HG02678 (cell line): ENCODE measurements around the gene DEFB113.
"Not testable (repeated sequence)": the region's sequence is repeated elsewhere in the genome, so short reads cannot be mapped to it uniquely, and the experiment has no call there.

Experiments used
- ATAC-seq: cut with Tn5 transposase; IDR thresholded peaks from one replicate; pipeline ENCODE4 v1.9.1; 2021; ENCODE audit warnings: mild to moderate bottlenecking, moderate library complexity; ENCODE audit not compliant: unreplicated experiment

DEFB113 gene

DNA sequence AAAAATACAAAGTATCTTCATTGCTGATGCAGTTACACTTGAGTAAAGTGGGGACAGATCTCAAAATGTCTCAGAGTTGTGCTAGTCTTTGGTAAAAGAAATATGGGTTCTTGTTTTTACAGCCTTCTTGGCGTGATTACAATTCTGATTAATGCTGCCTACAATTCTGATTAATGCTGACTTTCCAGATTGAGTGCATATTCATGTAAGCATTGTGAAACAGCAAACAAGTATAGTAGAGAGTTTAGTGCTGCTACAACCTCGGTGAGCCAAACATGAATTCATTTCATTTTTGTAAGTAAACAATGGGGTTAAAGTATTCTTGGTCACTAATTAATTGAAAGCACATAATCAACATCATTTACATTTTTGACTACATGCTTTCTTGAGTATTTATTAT lies at the start of gene DEFB113:
Gene DEFB113 (minus strand): TSS at position 21 of the 400 bp plus-strand sequence. CDS start 0 bp downstream, at position 21.
- no peak for ATAC-seq

DNA sequence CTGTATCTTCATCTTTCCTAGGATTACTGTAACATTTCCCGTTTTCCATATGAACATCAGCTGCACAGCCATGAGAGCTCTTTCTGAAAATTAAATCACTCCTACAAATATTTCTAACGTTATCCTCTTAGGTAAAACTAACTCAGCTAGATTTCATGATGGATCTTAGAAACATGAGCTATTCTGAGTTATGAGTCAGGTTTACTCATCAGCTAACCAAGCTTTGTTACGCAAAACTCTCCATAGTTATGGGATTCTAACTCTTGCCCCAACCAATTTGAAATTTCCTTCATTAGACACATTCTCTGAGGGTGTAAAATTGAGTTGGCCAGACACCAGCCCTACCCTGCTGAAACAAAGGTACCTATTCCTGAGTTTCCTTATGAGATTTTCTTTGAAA lies 38.4 kb upstream of the DEFB113 start:
- ATAC-seq, result no peak

GRCh38 chr6:50003139-50003538 lies 33.7 kb upstream of the DEFB113 start:
- no peak for ATAC-seq

- ATAC-seq, result no peak
These were observed 25.9 kb upstream of the DEFB113 start for GRCh38 chr6:49995278-49995677.

DNA sequence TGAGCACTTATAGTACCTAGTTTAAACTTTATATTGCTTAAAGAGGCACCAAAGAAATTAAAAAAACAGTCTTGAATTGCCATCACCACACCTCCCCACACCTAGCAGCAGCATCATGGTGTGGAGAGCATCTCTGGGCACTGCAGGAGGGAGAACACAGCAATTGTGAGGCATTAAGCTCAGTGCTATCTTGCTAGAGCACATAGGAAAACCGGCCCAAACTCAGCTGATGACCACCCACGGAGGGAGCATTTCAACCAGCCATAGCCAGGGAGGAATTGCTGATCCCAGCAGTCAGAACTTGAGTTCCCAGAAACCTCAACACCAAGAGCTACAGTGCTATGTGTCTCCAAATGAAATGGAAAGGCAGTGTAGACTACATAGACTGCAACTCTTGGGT lies 19.5 kb upstream of the DEFB113 start:
- ATAC-seq, result no peak

DNA sequence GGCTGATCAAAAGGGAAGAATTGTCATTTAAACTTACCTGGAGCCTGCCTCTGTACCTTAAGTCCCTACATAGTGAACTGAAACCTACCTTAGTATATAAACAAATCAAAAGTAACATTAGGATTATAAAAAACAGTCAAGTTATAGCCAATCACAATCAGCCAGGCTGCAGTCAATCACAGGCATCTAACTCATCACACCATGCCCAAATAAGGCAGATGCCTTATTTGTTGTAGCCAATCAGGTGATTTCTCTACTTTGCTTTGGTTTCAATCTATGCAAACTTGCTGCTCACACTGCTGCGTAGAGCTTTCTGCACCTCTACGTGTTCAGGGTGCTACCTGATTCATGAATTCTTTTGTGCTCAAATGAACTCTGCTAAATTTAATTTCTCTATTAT lies 18.3 kb upstream of the DEFB113 start:
- ATAC-seq, result no peak

DNA sequence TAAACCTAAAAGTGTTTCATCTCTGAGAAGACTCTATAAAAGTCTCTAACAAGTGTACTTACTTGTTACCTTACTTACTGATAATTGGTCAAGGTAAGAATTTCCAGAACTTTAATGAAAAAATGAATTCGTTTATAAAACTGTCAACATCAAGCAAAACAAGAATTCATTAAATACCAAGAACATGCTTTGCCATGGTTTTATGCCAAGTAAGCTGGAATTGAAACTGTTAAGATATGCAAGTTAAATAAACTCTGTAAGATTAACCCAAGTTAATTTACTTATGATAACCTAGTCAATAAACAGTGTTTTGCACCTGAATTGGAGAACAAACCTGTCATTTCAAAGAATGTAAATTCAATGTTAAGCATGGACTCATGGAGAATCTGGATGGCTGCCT lies 17.1 kb upstream of the DEFB113 start:
- no peak for ATAC-seq

GRCh38 chr6:49982046-49982445 lies 12.6 kb upstream of the DEFB113 start:
- no peak for ATAC-seq

DNA sequence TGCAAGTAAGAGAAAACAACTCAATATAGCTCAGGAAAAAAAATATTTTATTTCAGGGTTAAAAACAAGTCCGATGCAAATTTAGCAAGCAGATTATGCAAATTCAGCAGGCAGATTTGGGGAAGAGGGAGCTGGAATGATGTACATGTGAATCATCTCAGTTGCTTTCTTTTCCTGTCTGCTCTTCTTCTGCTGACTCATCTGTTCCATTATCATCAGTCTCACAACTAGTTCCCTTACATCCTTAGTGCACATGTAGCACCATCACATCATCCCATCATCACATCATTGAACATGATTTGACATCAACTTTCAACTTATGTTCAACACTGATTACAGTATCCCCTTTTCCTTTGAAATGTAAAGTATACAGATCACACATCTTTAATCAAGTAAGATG lies 11.5 kb upstream of the DEFB113 start:
- ATAC-seq, result no peak

- ATAC-seq, result no peak
These were observed 10.2 kb upstream of the DEFB113 start for GRCh38 chr6:49979584-49979983.

- peak; percentile 49 for ATAC-seq
These were observed 9.2 kb upstream of the DEFB113 start for GRCh38 chr6:49978332-49979226.

DNA sequence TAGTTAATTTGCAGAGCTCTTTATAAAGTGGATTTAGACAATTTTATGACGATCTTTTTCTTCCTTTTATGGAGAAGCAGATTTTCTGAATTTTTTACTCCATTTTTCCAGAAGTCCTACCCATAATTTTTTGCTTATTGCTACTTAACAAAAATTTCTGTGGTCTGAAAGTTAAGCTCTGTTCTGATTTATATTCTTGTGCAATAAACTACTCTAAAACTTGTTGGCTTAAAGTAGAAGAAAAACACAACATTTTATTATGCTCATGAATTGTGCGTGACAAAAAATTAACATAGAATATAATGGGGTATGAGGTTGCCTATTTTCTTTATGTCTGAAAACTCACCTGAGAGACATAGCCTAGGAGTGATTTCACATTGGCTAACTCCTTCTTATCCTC lies 2.6 kb downstream of the DEFB113 start:
- ATAC-seq, result no peak

DNA sequence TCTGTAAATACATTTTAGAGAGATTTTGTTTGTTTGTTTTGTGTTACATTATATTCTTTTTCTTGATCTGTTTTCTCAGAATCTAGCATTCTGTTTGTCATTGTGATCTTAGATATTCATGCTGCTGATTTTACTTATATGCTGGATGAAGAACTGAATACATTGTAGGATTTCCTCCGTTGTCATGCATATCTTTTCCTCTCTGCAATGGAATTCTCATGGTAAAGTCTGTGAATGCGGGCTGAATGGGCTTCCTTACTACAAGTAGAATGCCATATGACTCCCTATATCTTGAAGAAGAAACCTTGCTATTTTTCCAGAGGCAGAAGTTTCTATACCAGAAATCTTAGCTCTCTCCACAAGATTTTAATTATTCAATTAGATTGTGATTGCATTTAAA lies 3.1 kb downstream of the DEFB113 start:
- no peak for ATAC-seq

DNA sequence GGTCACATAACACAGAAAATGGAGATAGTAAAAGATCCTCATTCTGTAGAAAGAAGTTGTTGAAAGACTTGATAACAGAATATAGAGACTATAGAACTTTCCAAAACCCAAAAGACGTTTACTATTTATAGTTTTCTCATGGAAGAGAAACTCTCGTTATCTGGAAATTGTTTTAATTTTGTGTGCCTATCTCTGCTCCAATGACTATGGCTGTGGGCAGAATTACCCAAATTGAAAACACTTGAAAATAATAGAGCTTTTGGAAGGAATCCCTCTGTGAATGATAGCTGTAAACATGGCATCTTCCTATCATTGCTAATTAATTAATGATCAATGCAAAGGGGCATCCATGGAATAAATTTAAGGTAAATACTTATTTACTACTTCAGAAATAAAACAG lies 5.4 kb downstream of the DEFB113 start, which contains the start of gene DEFB114:
Gene DEFB114 (minus strand): TSS at position 101 of the 400 bp plus-strand sequence. CDS start 59 bp downstream, at position 42.
- no peak for ATAC-seq

DNA sequence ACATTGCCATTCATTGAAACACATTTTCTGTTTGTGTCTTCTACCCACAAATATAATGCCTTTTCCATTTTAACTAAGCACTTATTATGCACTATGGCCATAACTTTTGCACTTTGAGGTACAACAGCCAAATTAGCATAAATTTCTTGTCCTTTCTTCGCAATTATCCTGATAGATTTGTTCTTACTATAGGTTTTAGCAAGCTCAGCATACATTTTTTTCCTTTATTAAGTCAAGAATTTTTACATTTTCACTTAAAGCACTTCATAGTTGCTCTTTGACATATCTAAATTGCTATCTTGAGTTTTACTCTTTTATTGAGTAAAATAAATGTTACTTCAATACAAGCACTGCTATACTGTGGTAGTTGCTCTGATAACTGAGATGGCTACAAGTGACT lies 11.2 kb downstream of the DEFB113 start:
- no peak for ATAC-seq

DNA sequence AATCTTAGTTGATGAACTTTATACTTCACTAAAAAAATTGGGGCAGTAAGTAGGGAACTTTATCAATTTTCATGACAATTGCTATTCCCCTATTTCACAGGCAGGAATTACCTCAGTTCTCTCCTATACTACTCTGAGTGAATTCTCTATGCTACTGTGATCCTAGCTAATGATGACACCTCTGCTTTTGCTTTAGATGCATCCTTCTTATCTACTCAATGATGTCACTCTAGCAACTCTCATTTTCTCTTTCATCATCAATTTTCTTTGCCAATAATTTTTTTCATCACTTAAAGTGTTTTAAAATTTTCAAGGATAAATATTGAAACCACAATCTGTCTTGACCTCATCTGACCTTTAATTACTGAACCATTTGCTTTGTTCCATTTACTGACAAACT lies 13.6 kb downstream of the DEFB113 start:
- no peak for ATAC-seq

- no peak for ATAC-seq
These were observed 17.5 kb downstream of the DEFB113 start for GRCh38 chr6:49951926-49952325.

GRCh38 chr6:49950415-49950751 lies 19.0 kb downstream of the DEFB113 start:
- ATAC-seq, result no peak

GRCh38 chr6:49949062-49949461 lies 20.4 kb downstream of the DEFB113 start:
- ATAC-seq, result no peak

DNA sequence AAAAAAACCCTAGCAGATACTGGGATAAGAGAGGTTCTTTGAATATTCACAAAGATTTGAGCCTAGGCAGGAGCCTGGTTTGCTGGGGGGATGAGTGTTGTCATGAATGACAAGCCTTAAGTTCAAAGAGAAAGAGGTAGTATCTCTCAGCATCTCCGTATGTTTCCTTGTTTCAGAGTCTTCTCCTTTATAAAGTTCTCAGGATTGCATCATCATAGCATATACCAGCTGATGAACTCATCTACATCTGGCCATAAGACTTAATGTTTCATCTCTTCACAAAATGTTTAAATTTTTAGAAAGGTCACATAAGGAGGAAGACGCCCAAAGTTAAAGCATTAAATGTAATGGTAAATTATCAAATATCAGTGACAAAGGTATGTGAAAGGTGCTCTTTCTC lies 22.6 kb downstream of the DEFB113 start:
- ATAC-seq, result no peak

DNA sequence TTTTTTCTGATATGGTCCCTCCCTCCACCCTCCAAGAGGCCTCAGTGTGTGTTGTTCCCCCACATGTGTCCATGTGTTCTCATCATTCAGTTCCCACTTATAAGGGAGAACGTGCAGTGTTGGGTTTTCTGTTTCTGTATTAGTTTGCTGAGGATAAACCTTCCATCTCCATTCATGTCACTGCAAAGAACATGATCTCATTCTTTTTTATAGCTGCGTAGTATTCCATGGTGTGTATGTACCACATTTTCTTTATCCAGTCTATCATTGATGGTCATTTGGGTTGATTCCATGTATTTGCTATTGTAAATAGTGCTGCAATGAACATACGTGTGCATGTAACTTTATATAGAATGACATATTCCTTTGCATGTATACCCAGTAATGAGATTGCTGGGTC lies 25.4 kb downstream of the DEFB113 start:
- not testable (repeated sequence) for ATAC-seq

GRCh38 chr6:49939993-49940498 lies 29.4 kb downstream of the DEFB113 start:
- ATAC-seq, result no peak

GRCh38 chr6:49937811-49938210 lies 31.6 kb downstream of the DEFB113 start:
- ATAC-seq, result no peak
